H54 (cell line): ENCODE data around the gene LRRC71.

Experiments
- DNase-seq: peaks from one replicate; pipeline ENCODE4 v3.0.0; 2011; ENCODE audit warnings: low spot score, mixed read lengths; ENCODE audit not compliant: insufficient read length
- FAIRE-seq: peaks from 3 replicates; lab custom pipeline; 2011; peaks lifted over from hg19 to GRCh38; lab: Jason Lieb, UNC
- POLR2A ChIP-seq: IDR thresholded peaks from 2 replicates; pipeline ENCODE4 v1.6.1; 2011; ENCODE audit warnings: low read depth, mild to moderate bottlenecking, low read length

The LRRC71 gene

DNA sequence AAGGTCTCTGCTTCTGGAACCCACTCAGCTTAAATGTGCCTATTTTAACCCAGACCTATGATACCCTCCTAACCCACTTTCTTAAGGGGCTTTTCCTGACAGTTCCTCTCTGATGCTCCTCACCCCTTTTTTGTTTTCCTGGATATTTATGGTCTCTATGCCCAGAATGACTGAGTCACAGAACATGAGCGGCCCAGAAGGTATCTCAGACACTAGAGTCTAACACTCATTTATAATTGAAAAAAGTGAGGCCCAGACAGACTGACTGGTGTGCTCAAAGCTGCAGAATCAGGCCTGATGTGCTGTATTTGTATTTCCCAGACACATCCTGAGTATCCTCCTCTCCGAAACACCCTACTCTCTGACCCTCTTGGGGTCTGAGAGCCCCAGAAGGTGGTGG lies 44.0 kb downstream of the LRRC71 start:
- no peak for TF ChIP-seq POLR2A
- DNase-seq (no peak), FAIRE-seq (no peak)

DNA sequence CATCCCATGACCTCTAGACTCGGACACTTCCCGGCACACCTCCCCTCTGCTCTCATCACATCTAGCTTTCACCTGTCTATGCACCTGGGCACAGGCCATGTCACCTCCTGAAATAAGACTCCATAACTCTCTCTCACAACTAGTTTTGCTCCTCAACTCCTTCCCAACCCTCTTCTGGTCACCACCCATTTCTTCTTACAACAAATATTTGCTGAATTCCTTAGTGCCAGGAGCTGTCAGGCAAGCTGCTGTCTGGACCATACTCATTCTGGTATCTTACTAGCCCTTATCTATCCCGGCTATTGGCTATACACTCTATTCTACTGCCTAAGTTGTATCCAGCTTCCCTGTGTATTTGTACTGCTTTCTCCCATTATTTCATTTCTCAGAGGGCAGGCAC lies 49.1 kb downstream of the LRRC71 start:
- no peak for DNase-seq
- FAIRE-seq, result no peak
- no peak for TF ChIP-seq POLR2A

DNA sequence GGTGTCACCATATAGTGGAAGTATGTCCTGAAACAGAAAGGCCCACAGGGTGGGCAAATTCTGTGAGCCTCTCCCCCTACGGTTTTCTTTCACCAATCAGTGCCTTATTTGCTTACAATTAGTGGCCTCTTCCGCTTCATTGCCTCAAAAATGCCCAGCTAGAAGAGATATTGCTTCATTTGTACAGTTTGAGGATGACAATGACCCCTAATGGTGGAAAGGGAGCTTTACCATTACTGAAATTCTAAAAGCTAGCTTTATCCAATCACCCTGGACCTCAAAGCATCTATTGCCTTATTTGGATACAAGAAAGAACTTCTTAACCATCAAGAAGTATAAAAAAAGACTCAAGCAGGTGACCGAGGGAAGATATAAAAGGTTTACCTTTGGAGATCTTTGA lies 49.6 kb downstream of the LRRC71 start:
- TF ChIP-seq POLR2A, result no peak
- FAIRE-seq, result no peak
- no peak for DNase-seq

DNA sequence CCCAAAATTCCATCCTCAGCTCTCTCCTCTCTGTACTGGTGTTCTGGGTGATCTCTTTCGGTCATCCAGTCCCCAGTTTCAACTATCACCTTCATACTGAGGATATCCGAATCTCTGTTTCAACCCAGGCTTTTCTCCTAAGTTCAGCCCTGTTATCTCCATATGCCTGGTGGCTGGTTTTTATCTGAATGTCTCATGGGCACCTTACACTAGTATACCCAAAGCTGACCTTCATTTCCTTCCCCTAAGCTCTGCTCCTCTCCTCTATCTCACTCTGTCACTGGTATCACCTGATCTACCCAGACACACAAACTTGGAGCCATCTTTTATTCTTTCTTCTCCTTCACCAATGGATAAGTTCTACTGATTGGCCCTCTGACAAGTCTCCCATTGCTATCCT lies 53.0 kb downstream of the LRRC71 start:
- FAIRE-seq (no peak), DNase-seq (no peak)
- TF ChIP-seq POLR2A, result no peak

DNA sequence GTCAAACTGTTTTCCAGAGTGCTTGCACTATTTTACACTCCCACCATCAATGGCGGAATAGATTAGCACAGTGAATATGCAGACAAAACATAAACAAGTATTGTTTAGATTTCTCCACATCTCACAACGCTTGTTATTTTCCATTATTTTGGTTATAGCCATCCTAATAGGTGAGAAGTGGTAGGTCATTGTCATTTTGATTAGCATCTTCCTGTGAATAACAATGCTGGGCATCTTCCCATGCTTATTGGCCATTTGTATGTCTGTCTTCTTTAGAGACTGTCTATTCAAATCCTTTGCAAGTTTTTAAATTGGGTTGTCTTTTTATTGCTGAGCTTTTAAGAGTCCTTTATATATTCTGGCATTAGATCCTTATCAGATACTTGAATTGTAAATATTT lies 54.7 kb downstream of the LRRC71 start:
- DNase-seq (no peak), FAIRE-seq (no peak)
- TF ChIP-seq POLR2A, result no peak

DNA sequence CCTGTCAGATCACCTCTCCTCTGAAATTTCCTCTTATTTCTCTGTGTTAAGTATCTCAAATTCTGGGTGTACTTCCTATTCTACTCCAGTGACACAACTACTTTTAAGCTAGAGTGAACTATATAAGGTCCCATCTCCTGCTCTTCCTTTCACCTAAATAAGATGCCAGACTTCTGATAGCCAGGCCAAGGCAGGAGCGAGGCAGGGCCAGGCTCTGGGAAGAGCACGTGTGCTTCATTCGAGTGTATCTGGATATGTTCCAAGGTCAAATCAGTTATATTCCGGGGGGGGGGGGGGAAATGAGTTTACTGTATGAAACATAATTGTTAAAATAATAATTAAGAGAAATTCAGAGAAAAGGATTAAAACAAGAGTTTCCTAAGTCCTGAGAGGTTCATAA lies 60.1 kb downstream of the LRRC71 start:
- FAIRE-seq (no peak), DNase-seq (no peak)
- TF ChIP-seq POLR2A, result no peak
